PC-9 (cell line): ENCODE measurements around the gene SHC3. TPM values are rescaled to one million over a fixed set of nuclear protein-coding genes. Genes with fewer than 3 reads are reported as not detected.
A peak's percentile ranks its signal among the peaks of the same experiment; 100 is the strongest.

Experiments
- BruUV-seq: library from RNA; stranded (reverse); fragments of 400-500 nt; replicated peaks from 2 replicates; lab custom pipeline; 2021; lab: Mats Ljungman, UMichigan
- CTCF ChIA-PET: fragments of 300-600 bp; sonication (Branson Sonifier 250); formaldehyde crosslinking; loops from one replicate; lab custom pipeline; 2022; ENCODE audit warnings: antibody characterized with exemption; lab: Charles Lee
- POLR2A ChIA-PET: fragments of 300-600 bp; sonication (Branson Sonifier 250); formaldehyde crosslinking; loops from one replicate; lab custom pipeline; 2022; ENCODE audit warnings: antibody characterized with exemption; ENCODE audit not compliant: unreplicated experiment; lab: Charles Lee
- DNase-seq, 2 experiments: peaks; one replicate each; pipeline versions ENCODE4 v3.0.0 to v3.0.0-alpha.2; 2015 to 2022; ENCODE audit warnings: mixed read lengths in 1 of 2
- H2AFZ ChIP-seq: fragments of 200-600 bp; sonication (generic); 2 replicates; pipeline ENCODE4 v1.8.1; 2017; ENCODE audit warnings: antibody characterized with exemption
- H3F3A ChIP-seq: fragments of 200-600 bp; sonication (generic); 2 replicates; pipeline ENCODE4 v1.8.1; 2017; ENCODE audit warnings: antibody characterized with exemption, mild to moderate bottlenecking, low read depth; ENCODE audit not compliant: insufficient read depth
- H3K27ac ChIP-seq: fragments of 200-600 bp; sonication (generic); 2 replicates; pipeline ENCODE4 v1.6.1; 2016; ENCODE audit warnings: mixed run types
- H3K27me3 ChIP-seq: fragments of 200-600 bp; sonication (generic); 2 replicates; pipeline ENCODE4 v1.6.1; 2016; ENCODE audit warnings: low read depth, mixed run types; ENCODE audit not compliant: insufficient read depth
- H3K36me3 ChIP-seq: fragments of 200-600 bp; sonication (generic); 2 replicates; pipeline ENCODE4 v1.6.1; 2016; ENCODE audit warnings: low read depth, mixed run types
- H3K4me1 ChIP-seq: fragments of 200-600 bp; sonication (generic); replicated peaks from 2 replicates; pipeline ENCODE4 v1.6.1; 2016; ENCODE audit warnings: mixed run types; ENCODE audit not compliant: insufficient read depth
- H3K4me2 ChIP-seq: fragments of 200-600 bp; sonication (generic); 2 replicates; pipeline ENCODE4 v1.6.1; 2017; ENCODE audit warnings: mixed run types
- H3K4me3 ChIP-seq: fragments of 200-600 bp; sonication (generic); 2 replicates; pipeline ENCODE4 v1.6.1; 2016; ENCODE audit warnings: mixed run types
- H3K79me2 ChIP-seq: fragments of 200-600 bp; sonication (generic); 2 replicates; pipeline ENCODE4 v1.6.1; 2017; ENCODE audit warnings: low read depth, mixed run types
- H3K9me2 ChIP-seq: fragments of 200-600 bp; sonication (generic); 2 replicates; pipeline ENCODE4 v1.8.1; 2017; ENCODE audit warnings: mild to moderate bottlenecking; ENCODE audit not compliant: insufficient read depth
- H3K9me3 ChIP-seq: fragments of 200-600 bp; sonication (generic); 2 replicates; pipeline ENCODE4 v1.8.1; 2016; ENCODE audit warnings: low read depth; ENCODE audit not compliant: insufficient read depth
- H4K20me1 ChIP-seq: fragments of 200-600 bp; sonication (generic); 2 replicates; pipeline ENCODE4 v1.8.1; 2017; ENCODE audit not compliant: insufficient read depth
- CTCF ChIP-seq: fragments of 200-600 bp; sonication (generic); conservative IDR thresholded peaks from 2 replicates; pipeline ENCODE4 v1.6.1; 2017; ENCODE audit warnings: mixed run types, antibody characterized with exemption, mild to moderate bottlenecking, moderate library complexity
- EZH2 ChIP-seq: fragments of 200-600 bp; sonication (generic); IDR thresholded peaks from 2 replicates; pipeline ENCODE4 v1.8.0; 2017; ENCODE audit warnings: antibody characterized with exemption, low read depth
- intact Hi-C: fragments of 100-400 bp; cut with micrococcal nuclease; formaldehyde crosslinking; loops from one replicate; pipeline ENCODE4 v1.10.0; 2022; ENCODE audit not compliant: unreplicated experiment
- total RNA-seq: library from RNA; stranded (reverse); gene quantifications from 2 replicates; pipeline ENCODE4 v1.2.3, GENCODE V29; 2021

The SHC3 gene
- total RNA-seq, 1 experiment from 2014 or later: 15.9 TPM

- Histone ChIP-seq H4K20me1 (no peaks in the 10 kb centered on the region), H3K4me3 (no peak overlapping the region), H3K9me3 (no peaks in the 10 kb centered on the region), H3K79me2 (peaks cover 16% of the 10 kb centered on the region), H3K27me3 (no peaks in the 10 kb centered on the region), H3K4me1 (peaks cover 23% of the 10 kb centered on the region), H2AFZ (no peak overlapping the region), H3K4me2 (no peak overlapping the region), H3K27ac (no peak overlapping the region), H3K9me2 (no peaks in the 10 kb centered on the region), H3K36me3 (no peaks in the 10 kb centered on the region), H3F3A (peaks cover 6% of the 10 kb centered on the region; the same call in 1 of the 2 replicates)
- intact Hi-C loops: loop anchor here (5.0 kb wide), 2 partner anchors 52 to 342 kb away; no protein-coding TSS in a partner anchor
- POLR2A ChIA-PET: interaction anchor here (0.6 kb wide), 1 partner anchor 264 kb away, joined by 7 read pairs; no protein-coding TSS in a partner anchor
- CTCF ChIA-PET: interaction anchor here (0.6 kb wide), 2 partner anchors 333 to 1443 kb away, joined by 3 to 22 read pairs; no protein-coding TSS in a partner anchor
- TF ChIP-seq CTCF (no peak), EZH2 (no peak)
- DNase-seq: no peak
- no TSS peak for BruUV-seq
Measured at GRCh38 chr9:88993871-88994460, 184.7 kb downstream of the SHC3 start.

- Histone ChIP-seq H3K9me2 (no peaks in the 10 kb centered on the region), H3K4me2 (0 out of 2 replicates have a peak overlapping the region, but pooled peaks have one; percentile 91), H3K27ac (no peak overlapping the region), H3K27me3 (no peaks in the 10 kb centered on the region), H3K79me2 (peaks cover 16% of the 10 kb centered on the region), H3K4me1 (peaks cover 28% of the 10 kb centered on the region), H2AFZ (no peak overlapping the region), H3F3A (peaks cover 9% of the 10 kb centered on the region; the same call in 1 of the 2 replicates), H4K20me1 (no peaks in the 10 kb centered on the region), H3K36me3 (no peaks in the 10 kb centered on the region), H3K4me3 (no peak overlapping the region), H3K9me3 (no peaks in the 10 kb centered on the region)
- BruUV-seq: no TSS peak
- DNase-seq: no peak
- ChIA-PET POLR2A (interaction anchor here (0.6 kb wide), 2 partner anchors 146 to 264 kb away, joined by 7 to 8 read pairs; no protein-coding TSS in a partner anchor), CTCF (interaction anchor here (0.6 kb wide), 1 partner anchor 1443 kb away, joined by 3 read pairs; no protein-coding TSS in a partner anchor)
- intact Hi-C loops: loop anchor here (5.0 kb wide), 2 partner anchors 51 to 341 kb away; no protein-coding TSS in a partner anchor
- TF ChIP-seq EZH2 (no peak), CTCF (no peak)
Measured at GRCh38 chr9:88993327-88993726, 185.3 kb downstream of the SHC3 start.

GRCh38 chr9:88992556-88992955 lies 186.1 kb downstream of the SHC3 start:
- H3K27ac ChIP-seq: no peak overlapping the region
- ChIA-PET POLR2A (interaction anchor here (0.6 kb wide), 1 partner anchor 146 kb away, joined by 8 read pairs; no protein-coding TSS in a partner anchor), CTCF (no interaction called here)
- H3K4me2 ChIP-seq: peak overlapping the region; percentile 91
- H2AFZ ChIP-seq: no peak overlapping the region; the same call in 1 of the 2 replicates
- peaks cover 16% of the 10 kb centered on the region for H3K79me2 ChIP-seq
- H3K9me2 ChIP-seq: no peaks in the 10 kb centered on the region
- no peaks in the 10 kb centered on the region for H3K27me3 ChIP-seq
- no peaks in the 10 kb centered on the region for H3K9me3 ChIP-seq
- TF ChIP-seq CTCF (no peak), EZH2 (no peak)
- no peak for DNase-seq
- peak overlapping the region; percentile 86; the same call in 1 of the 2 replicates for H3K4me3 ChIP-seq
- no peaks in the 10 kb centered on the region for H3K36me3 ChIP-seq
- peaks cover 28% of the 10 kb centered on the region for H3K4me1 ChIP-seq
- no TSS peak for BruUV-seq
- no peaks in the 10 kb centered on the region for H4K20me1 ChIP-seq
- intact Hi-C loops: loop anchor here (1.0 to 5.0 kb wide), 3 partner anchors 50 to 340 kb away; no protein-coding TSS in a partner anchor
- peaks cover 9% of the 10 kb centered on the region; the same call in 1 of the 2 replicates for H3F3A ChIP-seq
